NCI-H2029 (cell line): ENCODE data around the gene SCN4A.
"Not testable (repeated sequence)": the region's sequence is repeated elsewhere in the genome, so short reads cannot be mapped to it uniquely, and the experiment has no call there.

Experiments
- DNase-seq: peaks from one replicate; lab custom pipeline; 2025; lab: John Stamatoyannopoulos, UW

SCN4A gene

DNA sequence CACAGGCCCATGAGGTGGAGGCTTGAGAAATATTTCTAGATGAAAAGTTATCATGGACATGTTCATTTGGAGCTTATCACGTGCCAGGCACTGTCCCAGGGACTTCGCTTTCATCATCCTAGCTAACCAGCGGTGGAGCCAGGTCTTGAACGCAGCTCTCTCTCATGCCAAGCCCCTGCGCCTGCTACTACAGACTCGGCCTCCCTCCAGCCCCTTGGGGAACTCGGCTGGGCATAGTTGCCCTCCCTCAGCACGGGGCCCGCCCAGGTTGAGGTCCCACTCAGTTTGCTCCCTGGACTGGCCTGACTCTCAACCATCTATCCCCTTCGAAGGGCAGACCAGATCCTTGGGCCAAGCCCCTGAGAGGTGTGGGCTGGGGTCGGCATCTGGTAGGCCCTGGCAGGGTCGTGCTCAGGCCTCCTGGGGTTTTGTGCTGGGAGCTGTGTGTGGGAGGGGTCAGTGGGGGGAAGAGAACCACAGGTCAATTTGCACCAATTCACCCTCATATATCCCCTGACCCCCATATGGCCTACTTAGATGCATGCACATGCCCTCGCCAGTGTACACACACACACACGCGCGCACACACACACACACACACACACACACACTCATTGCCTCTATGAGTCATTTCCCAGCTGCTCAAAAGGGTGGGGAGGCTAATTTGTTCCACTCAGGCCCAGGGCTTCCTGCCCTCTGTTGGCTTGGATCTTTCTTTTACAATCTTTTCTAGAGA, 12.1 kb upstream of the SCN4A start:
- DNase-seq = no peak

DNA sequence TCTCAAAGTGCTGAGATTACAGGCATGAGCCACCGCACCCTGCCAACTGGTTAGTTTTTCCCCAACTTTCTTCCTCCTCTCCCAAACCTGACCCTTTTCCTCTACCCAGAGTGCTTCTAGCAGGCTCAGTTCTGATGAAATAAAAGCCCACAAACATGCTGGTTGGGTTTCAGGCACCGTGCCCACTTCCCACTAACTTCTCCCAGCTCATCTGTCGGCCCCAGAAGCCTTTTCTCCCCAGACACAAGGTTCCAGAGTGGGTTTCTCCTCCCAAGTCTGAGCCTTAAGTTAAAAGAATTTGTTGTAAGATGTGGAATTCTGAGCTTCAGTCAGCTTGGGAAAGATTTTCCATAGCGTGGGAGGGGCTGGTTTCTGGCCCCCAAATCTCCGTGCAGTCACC, 11.5 kb upstream of the SCN4A start:
- DNase-seq = no peak

DNA sequence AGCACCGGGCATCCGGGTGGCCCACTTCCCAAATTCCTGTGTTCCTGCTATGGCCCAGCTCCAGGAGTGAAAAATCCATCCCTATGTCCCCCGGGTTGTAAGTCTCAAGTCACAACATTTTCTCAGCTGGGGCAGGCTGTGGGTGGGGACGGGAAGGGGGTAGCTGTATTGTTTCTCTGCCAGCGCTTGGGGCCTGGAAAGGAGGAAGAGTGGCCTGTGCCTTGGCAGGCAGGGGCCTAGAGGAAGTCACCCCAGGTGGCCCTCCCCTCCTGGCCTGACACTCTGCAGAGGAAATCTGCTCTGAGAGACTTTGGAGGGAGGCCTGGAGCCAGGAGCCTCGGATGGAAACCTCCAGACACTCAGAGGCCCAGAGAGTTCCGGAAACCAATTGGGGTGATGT, 10.6 kb upstream of the SCN4A start:
- no peak for DNase-seq

DNA sequence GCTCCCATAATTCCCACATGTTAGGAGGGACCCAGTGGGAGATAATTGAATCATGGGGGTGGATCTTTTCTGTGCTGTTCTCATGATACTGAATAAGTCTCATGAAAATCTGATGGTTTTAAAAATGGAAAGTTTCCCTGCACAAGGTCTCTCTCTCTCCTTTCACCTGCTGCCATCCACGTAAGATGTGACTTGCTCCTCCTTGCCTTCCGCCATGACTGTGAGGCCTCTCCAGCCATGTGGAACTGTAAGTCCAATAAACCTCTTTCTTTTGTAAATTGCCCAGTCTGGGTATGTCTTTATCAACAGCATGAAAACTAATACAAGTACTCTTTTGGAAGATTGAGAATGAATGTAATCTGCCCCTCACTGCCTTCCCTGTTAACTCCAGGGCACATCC, 9.9 kb upstream of the SCN4A start:
- not testable (repeated sequence) for DNase-seq

DNA sequence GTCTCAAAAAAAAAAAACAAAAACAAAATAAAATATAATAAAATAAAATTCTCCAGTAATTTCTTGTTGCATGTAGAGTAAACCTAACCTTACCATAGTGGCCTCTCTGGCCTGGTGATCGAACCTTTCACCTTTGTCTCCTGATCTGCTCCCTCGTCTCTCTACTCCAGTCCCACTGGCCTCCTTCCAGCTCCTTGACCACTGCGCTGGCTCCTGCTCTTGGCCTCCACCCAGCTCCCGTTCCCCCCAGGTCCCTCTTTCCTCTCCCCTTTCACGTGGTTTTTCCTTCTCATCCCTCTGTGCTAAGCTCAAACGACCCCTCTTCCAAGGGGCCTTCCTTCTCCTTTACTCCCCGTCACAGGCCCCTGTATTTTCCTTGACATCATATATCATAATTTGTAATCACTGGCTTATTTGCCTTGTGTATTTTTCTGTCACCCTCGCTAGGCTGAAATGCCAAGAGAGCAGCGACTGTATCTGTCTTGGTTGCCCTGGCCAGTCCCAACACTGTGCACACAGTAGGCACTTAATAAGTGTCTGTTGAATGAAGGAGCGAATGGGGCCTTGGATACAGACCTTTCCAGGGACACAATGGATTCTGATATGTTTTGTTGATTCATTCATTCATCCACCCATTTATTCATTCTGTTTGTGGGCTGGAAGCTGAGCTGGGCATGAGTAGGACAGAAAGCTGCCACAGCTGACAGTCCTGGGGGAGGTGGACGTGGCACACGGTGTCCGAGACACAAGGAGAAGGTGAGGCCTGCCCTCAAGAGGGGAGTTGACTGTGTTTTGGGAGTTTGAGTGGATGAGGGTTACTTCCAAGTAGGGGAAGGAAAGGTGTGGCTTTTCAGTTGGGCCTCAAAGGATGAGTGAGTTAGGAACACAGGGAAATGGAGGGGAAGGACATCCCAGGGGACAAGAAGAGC, 5.8 kb upstream of the SCN4A start:
- no peak for DNase-seq

DNA sequence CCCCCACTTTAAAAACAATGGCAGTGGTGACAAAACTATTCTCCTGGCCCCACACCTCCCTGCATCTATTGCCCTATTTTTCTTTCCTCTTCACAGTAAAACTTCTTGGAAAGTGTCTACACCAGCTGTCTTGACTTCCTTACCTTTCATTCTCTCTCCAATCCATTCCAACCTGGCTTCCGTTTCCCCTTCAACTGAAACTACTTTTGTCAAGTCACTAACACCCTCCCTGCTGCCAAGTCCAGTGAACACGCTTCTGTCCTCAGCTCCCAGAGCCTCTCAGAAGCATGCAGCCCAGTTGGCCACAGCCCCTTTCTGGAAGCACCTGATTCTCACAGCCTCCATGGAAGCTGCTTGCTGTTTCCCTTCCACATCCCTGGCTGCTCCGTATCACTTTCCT, 4.0 kb upstream of the SCN4A start:
- DNase-seq = no peak

DNA sequence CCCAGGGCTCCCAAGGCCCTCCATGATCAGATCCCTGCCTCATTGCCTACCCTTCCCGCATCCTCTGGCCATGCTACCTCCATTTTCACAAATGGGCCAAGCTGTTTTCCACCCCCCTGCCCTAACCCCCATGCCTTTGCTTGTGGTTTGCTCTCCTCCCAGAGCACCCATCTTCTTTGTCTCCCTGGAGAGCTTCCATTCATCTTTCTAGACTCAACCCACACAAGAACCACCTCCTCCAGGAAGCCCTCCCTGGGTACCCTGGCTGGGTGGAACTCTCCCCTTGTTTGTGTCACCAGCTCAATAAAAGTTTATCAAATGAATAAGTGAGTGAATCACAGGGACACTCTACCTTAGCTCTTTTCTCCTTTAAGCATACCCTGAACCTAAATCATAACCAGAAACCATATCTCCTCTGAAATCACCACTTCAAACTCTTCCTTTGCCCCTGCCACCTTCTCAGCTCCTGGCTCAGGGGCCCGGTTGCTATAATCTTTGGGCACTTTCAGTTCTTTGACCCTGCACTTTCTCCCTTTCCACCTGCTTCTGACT, 2.9 kb upstream of the SCN4A start:
- no peak for DNase-seq

DNA sequence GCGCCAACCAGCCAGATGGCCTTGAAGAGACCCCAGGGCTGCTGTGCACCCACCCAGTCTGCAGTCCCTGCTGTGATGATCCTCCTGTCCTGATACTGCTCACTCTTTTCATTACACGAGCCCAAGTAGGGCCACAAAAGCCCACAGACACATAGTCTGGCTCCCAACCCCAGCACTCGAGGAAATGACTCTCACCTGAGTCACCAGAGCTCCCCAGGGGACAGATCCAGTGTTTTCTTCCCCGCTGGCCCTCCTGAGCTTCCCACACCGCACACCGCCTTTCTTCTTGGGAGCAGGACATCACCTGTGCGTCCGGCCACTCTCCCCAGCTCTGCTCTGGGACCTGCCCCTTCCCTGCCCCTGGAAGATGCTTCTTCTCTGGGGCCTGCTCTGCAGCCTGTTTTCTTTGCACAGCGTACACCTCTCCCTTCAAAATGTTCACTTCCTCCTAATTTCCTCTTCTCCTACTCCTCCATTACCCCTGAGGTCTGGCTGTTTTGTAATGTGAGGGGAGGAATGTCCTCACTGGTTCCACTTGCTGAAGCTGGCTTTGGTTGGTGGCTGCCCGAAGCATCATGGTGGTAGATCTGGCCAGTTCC, 2.0 kb upstream of the SCN4A start:
- no peak for DNase-seq

DNA sequence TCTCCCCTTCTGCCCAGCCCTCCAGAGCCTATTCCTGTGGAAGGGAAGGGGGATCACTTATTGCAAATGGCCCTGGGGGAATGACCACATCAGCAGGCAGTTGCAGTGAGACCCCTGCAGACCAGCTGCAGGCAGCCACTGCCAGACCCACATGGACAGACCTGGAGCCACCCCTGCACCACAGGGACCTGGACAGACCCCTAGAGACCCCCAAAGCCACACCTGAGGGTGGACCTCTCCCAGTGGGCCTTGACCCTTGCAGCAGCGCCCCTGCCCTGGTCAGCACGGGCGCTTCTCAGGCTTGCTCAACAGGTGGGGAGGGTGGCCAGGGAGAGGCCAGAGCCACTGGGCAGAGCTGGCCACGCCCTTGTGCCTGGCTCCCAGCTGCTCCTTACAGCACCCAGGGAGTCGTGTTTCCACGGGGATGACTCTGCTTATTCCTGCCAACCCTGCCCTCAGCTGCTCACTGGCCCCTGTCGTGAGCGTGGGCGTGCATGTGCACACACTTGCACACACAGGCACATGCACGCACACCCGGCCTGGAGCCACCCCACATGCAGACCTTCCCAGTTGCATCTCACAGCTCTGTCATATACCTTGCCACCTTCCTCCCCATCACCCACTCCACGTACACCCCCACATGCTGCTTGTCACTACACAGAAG, 1.3 kb upstream of the SCN4A start:
- DNase-seq = peak; percentile 45

DNA sequence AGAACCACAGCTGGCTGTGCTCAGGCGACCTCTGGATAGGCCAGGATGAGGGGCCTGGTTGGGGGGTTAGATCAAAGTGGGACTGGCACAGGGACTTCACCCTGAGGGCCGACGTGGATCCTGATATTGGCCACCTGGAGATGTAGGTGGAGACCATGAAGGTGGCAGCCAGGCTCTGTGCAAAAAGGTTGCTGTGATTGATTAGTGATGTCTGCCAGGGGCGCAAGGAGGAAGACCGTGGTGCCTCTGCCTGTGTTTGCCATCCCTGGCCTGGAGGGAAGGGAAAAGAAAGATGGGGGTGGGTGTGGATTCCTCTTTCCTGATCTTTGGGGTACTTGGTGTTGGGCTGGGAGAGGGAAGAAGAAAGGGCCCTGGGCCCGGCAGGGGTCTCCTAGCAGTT, 529 bp upstream of the SCN4A start:
- no peak for DNase-seq

DNA sequence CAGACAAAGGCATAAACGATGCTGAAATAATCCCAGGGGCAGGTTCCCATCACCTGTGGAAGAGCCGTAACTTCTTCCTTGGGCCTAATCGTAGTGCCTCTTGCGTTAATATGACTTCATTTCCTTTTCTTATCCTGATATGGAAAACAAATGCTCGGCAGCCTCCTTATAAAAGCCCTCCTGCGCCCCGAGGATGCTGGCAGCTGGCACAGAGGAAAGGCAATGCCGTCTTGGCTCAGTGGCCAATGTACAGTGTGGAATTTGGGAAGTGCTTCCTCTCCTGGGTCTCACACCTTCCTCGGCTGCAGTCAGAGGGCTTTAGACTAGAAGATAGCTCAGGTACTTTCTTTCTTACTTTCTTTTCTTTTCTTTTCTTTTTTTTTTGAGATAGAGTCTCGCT, 3.4 kb downstream of the SCN4A start:
- no peak for DNase-seq

DNA sequence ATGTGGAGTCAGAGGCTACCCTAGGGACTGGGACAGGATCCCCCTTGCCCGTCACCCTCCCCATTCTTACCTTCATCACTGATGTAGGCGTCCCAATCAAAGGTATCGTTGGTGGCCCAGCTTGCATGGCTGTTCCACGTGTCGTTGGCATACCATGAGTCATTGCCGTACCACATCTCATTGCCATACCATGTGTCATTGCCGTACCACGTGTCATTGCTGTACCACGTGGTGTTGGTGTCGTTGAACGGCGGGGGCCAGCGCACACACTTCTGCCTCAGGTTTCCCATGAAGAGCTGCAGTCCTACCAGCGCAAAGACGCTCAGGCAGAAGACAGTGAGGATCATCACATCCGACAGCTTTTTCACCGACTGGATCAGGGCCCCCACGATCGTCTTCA, 4.8 kb downstream of the SCN4A start:
- no peak for DNase-seq

DNA sequence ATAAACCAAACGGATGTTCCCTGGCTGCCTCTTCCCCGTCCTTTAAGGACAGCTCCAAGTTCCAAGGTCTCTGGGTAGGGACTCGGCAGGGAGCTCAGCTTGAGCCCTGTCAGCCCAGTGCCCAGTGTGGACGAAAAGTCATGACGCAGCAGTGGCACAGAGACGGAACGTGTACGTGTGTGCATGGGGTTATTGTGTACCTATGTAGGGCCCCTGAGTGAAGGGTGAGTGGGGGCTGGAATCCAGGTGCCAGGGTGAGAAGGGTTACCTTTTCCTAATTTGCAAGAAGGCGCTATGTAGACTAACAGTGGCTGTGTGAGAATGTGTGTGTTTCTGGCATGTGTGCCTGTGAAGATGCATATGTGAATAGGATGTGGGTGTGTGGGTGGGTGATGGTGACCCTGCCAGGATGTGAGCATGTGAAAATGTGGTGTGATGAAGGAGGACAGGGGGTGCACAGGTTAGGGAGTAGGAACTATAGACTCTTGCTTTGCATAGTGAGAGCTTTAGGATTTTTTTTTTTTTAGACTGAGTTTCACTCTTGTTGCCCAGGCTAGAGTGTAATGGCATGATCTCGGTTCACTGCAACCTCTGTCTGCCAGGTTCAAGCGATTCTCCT, 6.0 kb downstream of the SCN4A start:
- no peak for DNase-seq

DNA sequence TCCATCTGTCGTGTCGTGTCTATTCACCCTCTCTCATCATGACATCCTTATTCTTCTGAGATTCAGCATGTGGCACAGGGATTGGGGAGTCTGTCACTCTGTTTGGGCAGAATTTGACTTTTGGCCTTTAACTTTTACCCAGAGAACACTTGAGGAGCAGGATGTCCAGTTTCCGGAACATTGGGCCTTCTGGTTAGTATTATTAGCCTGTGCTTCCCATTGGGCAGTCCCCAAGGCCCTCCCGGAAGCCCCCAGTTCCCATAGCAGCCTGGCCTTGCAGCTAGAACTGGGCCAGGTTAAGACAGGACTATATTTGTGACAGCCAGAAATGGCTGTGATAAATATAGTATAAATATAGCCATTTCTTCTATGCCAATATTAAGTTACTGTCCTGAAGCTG, 9.6 kb downstream of the SCN4A start:
- DNase-seq = no peak

DNA sequence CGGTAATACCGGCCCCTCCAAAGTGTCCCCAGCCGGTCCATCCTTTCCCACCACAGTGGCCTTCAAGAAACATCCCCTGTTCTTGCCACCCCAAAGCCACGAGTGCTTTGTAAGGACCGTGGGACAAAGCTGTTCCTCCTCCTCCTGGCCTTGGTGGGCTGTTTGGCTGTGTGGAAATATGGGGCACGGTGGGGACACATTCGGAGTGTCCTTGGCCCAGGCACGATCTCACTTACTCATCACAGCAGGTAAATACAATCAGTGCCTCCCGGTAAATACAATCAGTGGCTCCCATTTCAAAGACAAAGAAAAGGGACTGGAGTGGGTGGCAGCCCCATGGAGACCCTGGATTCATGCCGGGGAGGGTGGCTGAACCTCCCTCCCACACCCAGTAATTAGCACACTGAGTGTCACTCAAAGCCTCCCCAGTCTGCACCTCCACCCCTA, 10.4 kb downstream of the SCN4A start:
- no peak for DNase-seq

DNA sequence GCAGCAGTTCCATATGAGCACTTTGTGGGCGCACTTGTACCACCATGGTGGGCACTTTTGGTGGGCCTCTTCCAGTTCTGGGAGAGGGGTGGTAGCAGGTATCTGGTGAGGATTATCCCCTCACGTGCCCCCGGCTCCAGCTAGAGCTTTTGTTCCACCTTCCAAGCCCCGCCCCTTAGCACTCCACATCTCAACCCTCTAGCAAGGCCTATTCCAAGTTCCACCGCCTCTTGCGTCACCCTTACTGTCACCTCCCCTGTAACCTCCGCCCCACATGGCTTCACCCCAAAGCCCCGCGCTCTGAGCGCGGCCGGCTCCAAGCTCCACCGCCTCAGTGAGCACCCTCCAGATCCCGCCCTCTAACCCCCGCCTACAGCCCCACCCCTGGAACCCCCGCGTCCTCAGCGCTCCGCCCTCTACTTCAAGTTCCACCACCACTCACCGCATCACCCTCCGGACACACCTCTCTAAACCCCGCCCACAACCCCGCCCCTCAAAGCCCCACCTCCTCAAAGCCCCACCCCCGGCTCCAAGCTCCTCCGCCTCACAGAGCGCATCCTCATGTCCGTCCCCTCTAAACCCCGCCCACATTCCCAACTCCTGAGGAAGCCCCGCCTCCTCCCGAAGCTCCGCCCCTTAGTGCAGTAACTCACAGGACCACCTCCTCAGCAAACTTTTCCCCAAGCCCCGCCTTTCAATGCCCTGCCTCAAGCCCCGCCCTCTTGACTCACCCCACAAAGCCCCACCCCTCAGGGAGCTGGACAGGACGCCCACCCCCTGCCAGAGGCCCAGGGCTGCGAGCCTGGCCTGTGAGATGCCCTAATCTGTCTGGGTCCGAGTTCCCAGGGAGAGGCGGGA, 11.1 kb downstream of the SCN4A start:
- DNase-seq = peak; percentile 73

DNA sequence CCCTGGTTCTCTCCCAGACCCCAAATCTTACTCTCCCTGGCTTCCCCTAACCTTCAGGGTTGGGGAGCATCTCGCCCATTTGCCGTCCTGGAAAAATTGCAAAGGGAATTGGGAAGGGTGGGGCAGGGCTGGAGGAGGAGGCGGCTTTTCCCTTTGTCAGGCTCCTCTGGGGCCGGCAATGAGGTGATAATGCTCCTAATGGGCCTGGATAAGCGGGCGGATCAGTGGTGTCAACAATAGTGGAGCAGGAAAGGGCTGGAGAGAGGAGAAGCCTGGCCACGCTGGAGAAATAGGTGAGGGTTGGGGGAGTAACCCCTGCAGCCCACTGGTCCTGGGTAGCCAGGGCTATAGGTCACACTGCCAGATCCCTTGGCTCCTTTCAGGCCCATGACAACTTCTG, 12.3 kb downstream of the SCN4A start:
- DNase-seq = no peak

DNA sequence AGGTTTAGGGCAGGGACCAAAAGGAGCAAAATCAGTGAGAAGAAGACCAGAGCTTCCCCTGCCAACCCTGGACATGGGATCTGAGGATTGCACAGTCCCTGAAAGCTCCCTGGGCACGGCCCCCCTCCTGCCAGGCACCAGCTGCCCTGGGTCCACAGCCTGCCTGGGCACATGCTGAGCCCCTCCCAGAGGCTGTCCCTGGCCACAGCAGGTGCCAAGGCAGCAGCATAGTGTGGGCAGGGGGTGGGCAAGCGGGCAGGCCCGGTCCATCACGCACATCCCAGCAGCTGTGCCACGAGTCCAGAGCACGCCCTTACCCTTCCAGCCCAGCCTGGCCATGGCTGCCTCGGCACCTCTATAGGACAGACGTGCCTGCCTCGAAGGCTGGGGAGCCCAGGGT, 12.7 kb downstream of the SCN4A start:
- no peak for DNase-seq

DNA sequence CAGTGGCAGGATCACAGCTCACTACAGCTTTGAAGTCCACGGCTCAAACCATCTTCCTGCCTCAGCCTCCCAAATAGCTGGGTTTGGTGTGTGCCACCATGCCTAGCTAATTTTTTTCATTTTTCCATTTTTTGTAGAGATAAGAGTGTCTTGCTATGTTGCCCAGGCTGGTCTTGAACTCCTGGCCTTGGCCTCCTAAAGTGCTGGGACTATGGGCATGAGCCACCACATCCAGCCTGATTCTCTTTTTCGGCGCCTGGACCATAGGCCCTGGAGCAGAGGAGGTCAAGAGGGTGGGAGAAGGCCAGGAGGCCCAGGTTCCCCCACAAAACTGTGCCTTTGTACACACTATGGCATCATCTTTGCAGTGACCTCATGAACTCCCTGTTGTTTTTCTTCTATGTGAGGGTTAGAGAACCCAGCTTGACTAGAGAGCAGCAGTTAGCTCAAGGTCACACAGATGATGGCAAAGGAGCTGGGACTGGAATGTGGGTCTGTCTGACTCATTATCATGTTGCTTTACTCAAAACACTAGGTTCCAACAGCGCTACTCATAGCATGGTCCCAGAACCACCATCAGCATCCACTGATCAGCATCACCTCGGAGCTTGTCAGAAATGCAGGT, 16.3 kb downstream of the SCN4A start:
- DNase-seq = no peak

DNA sequence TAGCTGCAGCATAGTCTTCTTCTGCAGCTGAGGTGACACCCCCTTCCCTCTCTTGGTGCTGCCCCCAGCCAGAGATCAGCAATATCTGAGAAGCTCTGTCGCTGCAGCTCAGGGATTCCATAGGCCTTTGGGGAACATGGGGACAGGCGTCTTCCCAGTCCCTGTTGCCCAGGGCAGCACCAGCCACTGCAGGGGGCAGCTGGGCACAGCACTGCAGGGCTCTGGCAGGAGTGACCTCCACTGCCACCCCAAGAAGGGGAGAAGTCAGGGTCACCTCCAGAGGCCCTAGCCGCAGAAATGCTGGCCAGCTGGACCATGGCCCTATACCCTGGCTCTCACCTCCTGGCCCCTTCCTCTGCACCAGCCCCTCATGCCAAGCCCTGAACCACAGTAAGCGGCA, 16.9 kb downstream of the SCN4A start:
- DNase-seq = no peak
